A673 (cell line): Measurements from ENCODE around the gene ANKRD12.

Experiments
- CTCF ChIP-seq: fragments of 300-800, 200-600 bp; sonication (generic); conservative IDR thresholded peaks from 2 replicates; pipeline ENCODE4 v1.5.1; 2017; ENCODE audit warnings: low read depth, mild to moderate bottlenecking, antibody characterized with exemption, low read length, moderate library complexity, mixed read lengths
- EZH2 ChIP-seq: fragments of 200-600 bp; sonication (generic); IDR thresholded peaks from 2 replicates; pipeline ENCODE4 v1.6.1; 2017; ENCODE audit warnings: borderline replicate concordance, low read depth, mild to moderate bottlenecking, mixed read lengths, antibody characterized with exemption, low read length; ENCODE audit not compliant: poor library complexity, severe bottlenecking

GRCh38 chr18:9323750-9324445 is 187.3 kb downstream of the ANKRD12 start:
- no peak for TF ChIP-seq CTCF
- TF ChIP-seq EZH2: no peak
